Natural killer cell (primary cell): ENCODE data around the gene GATB. TPM values are rescaled to one million over a fixed set of nuclear protein-coding genes. Genes with fewer than 3 reads are reported as not detected.

ENCODE experiments used
- ATAC-seq, 3 donors: fragments of 150-1000 bp in 2 of 3; fragments of 200-7000 bp in 1 of 3; cut with Tn5 transposase; 1 replicate in 1 of 3; 2 replicates in 2 of 3; pipeline ENCODE4 v1.10.0; 2021; ENCODE audit warnings: mild to moderate bottlenecking in 2 of 3, moderate library complexity in 2 of 3
- DNase-seq, 2 donors: peaks; one replicate each; pipeline versions ENCODE4 v3.0.0 to v3.0.0-alpha.2; 2013 to 2021; ENCODE audit warnings: mixed read lengths in 1 of 2
- H3K27ac ChIP-seq: one replicate; pipeline ENCODE4 v1.5.1; 2013; ENCODE audit warnings: mild to moderate bottlenecking, low read length
- H3K27me3 ChIP-seq: one replicate; pipeline ENCODE4 v1.6.1; 2013; ENCODE audit warnings: low read length; ENCODE audit not compliant: control insufficient read depth, insufficient read depth
- H3K36me3 ChIP-seq: one replicate; pipeline ENCODE4 v1.6.1; 2013; ENCODE audit warnings: low read length; ENCODE audit not compliant: control insufficient read depth, insufficient read depth
- H3K4me1 ChIP-seq: one replicate; pipeline ENCODE4 v1.6.1; 2013; ENCODE audit warnings: low read length; ENCODE audit not compliant: control insufficient read depth, insufficient read depth
- H3K4me3 ChIP-seq: one replicate; pipeline ENCODE4 v1.5.1; 2013; ENCODE audit warnings: low read length
- H3K9me3 ChIP-seq: one replicate; pipeline ENCODE4 v1.6.1; 2013; ENCODE audit warnings: low read length; ENCODE audit not compliant: control insufficient read depth, insufficient read depth
- H3K27ac Mint-ChIP-seq, 2 donors: one replicate each; pipeline ENCODE4 v1.8.0; 2022; ENCODE audit warnings: mild to moderate bottlenecking in 2 of 2, mixed read lengths in 2 of 2, moderate library complexity in 1 of 2
- H3K27me3 Mint-ChIP-seq, 2 donors: one replicate each; pipeline ENCODE4 v1.8.0; 2022; ENCODE audit warnings: low read depth in 2 of 2, mixed read lengths in 2 of 2
- H3K36me3 Mint-ChIP-seq: one replicate; pipeline ENCODE4 v1.8.0; 2022; ENCODE audit warnings: mixed read lengths
- H3K4me1 Mint-ChIP-seq, 2 donors: one replicate each; pipeline ENCODE4 v1.8.0; 2022; ENCODE audit warnings: mixed read lengths in 2 of 2
- H3K4me3 Mint-ChIP-seq: one replicate; pipeline ENCODE4 v1.8.0; 2022; ENCODE audit warnings: mild to moderate bottlenecking, moderate library complexity, mixed read lengths
- H3K9me3 Mint-ChIP-seq, 2 donors: one replicate each; pipeline ENCODE4 v1.8.0; 2022; ENCODE audit warnings: mixed read lengths in 2 of 2
- CTCF ChIP-seq: fragments of 200-600 bp; IDR thresholded peaks from one replicate; pipeline ENCODE4 v1.8.0; 2022; ENCODE audit warnings: antibody characterized with exemption
- WGBS: methylation state at CpG from one replicate; pipeline ENCODE4 v1.1.7; 2013; ENCODE audit warnings: missing lambda C conversion rate; ENCODE audit not compliant: insufficient coverage; 5-methylcytosine and 5-hydroxymethylcytosine counted together
- intact Hi-C: fragments of 100-400 bp; cut with micrococcal nuclease; formaldehyde crosslinking; loops from one replicate; pipeline ENCODE4 v1.14.2; 2022
- total RNA-seq, 4 donors: library from RNA; stranded (reverse); fragments of 120-200 nt in 1 of 4; gene quantifications; one replicate each; pipeline versions ENCODE4 v1.2.3 to v1.2.4, GENCODE V29; 2013 to 2022

GATB gene
- total RNA-seq, 3 donors from 2014 or later (not counting 1 experiment from before 2014, with no cell fraction given): 5.6 to 7.2 (median 6.3) TPM

- no peaks in the 10 kb centered on the region for H3K9me3 Mint-ChIP-seq
- H3K4me3 ChIP-seq: no peak overlapping the region
- no peaks in the 10 kb centered on the region for H3K9me3 ChIP-seq
- no peaks in the 10 kb centered on the region for H3K36me3 Mint-ChIP-seq
- ATAC-seq: no peak
- intact Hi-C loops: no loop called here
- no peaks in the 10 kb centered on the region for H3K4me1 ChIP-seq
- H3K36me3 ChIP-seq: peaks cover 7% of the 10 kb centered on the region
- no peak for TF ChIP-seq CTCF
- no peak overlapping the region for H3K27ac ChIP-seq
- no peak overlapping the region for H3K27ac Mint-ChIP-seq
- H3K27me3 ChIP-seq: no peaks in the 10 kb centered on the region
- H3K27me3 Mint-ChIP-seq: no peaks in the 10 kb centered on the region
- 92% methylated on average over 14 of the region's 14 CpGs for WGBS
- no peak overlapping the region for H3K4me3 Mint-ChIP-seq
- H3K4me1 Mint-ChIP-seq: no peaks in the 10 kb centered on the region
- no peak for DNase-seq
Observed at GRCh38 chr4:151688003-151688784, 72.6 kb downstream of the GATB start.

- Histone ChIP-seq H3K9me3 (no peaks in the 10 kb centered on the region), H3K27ac (no peak overlapping the region), H3K4me1 (no peaks in the 10 kb centered on the region), H3K4me3 (no peak overlapping the region), H3K27me3 (no peaks in the 10 kb centered on the region), H3K36me3 (peaks cover 7% of the 10 kb centered on the region)
- H3K27me3 Mint-ChIP-seq: no peaks in the 10 kb centered on the region
- no peaks in the 10 kb centered on the region for H3K9me3 Mint-ChIP-seq
- no peaks in the 10 kb centered on the region for H3K4me1 Mint-ChIP-seq
- ATAC-seq (no peak), DNase-seq (no peak)
- no peak overlapping the region for H3K27ac Mint-ChIP-seq
- WGBS: 91% methylated on average over 9 of the region's 11 CpGs
- no peak for TF ChIP-seq CTCF
- no peak overlapping the region for H3K4me3 Mint-ChIP-seq
- intact Hi-C loops: no loop called here
- no peaks in the 10 kb centered on the region for H3K36me3 Mint-ChIP-seq
Observed at GRCh38 chr4:151687021-151687640, 73.7 kb downstream of the GATB start.

- no peaks in the 10 kb centered on the region for H3K36me3 Mint-ChIP-seq
- Histone ChIP-seq H3K4me1 (no peaks in the 10 kb centered on the region), H3K4me3 (no peak overlapping the region), H3K9me3 (no peaks in the 10 kb centered on the region), H3K36me3 (peaks cover 7% of the 10 kb centered on the region), H3K27ac (no peak overlapping the region), H3K27me3 (no peaks in the 10 kb centered on the region)
- H3K27ac Mint-ChIP-seq: no peak overlapping the region
- no peak overlapping the region for H3K4me3 Mint-ChIP-seq
- WGBS: 93% methylated on average over 5 of the region's 5 CpGs
- intact Hi-C loops: no loop called here
- DNase-seq (no peak), ATAC-seq (no peak)
- H3K4me1 Mint-ChIP-seq: no peaks in the 10 kb centered on the region
- TF ChIP-seq CTCF: no peak
- H3K27me3 Mint-ChIP-seq: no peaks in the 10 kb centered on the region
- no peaks in the 10 kb centered on the region for H3K9me3 Mint-ChIP-seq
Observed at GRCh38 chr4:151685303-151685702, 75.5 kb downstream of the GATB start.
